Ovary (tissue), 9 donors: ENCODE data around the gene LIPC. TPM values are rescaled to one million over a fixed set of nuclear protein-coding genes. Genes with fewer than 3 reads are reported as not detected.

ENCODE experiments used
- DNase-seq, 5 donors: peaks; one replicate each; pipeline ENCODE4 v3.0.0-alpha.2; 2019 to 2020
- H3K27ac ChIP-seq, 2 donors: fragments of 200-600 bp; one replicate each; pipeline versions ENCODE4 v1.5.1 to v1.8.0; 2019 to 2022
- H3K27me3 ChIP-seq: fragments of 200-600 bp; one replicate; pipeline ENCODE4 v1.8.0; 2022
- H3K36me3 ChIP-seq: fragments of 200-600 bp; sonication (generic); one replicate; pipeline ENCODE4 v1.5.1; 2019
- H3K4me1 ChIP-seq: one replicate; pipeline ENCODE4 v1.8.1; 2013; ENCODE audit warnings: mild to moderate bottlenecking, moderate library complexity; ENCODE audit not compliant: insufficient read depth
- H3K4me3 ChIP-seq: fragments of 200-600 bp; sonication (generic); one replicate; pipeline ENCODE4 v1.5.1; 2017
- H3K9me3 ChIP-seq, 2 donors: fragments of 200-600 bp in 1 of 2; sonication (generic) in 1 of 2; one replicate each; pipeline versions ENCODE4 v1.5.1 to v1.8.1; 2013 to 2019; ENCODE audit warnings: mild to moderate bottlenecking in 1 of 2, moderate library complexity in 1 of 2
- CTCF ChIP-seq, 3 donors: fragments of 450-650 bp in 2 of 3; fragments of 200-600 bp in 1 of 3; IDR thresholded peaks; one replicate each; pipeline versions ENCODE4 v1.5.1 to v1.8.0; 2016 to 2022; ENCODE audit warnings: antibody characterized with exemption in 3 of 3, mild to moderate bottlenecking in 1 of 3
- EP300 ChIP-seq: sonication (generic); formaldehyde crosslinking; IDR thresholded peaks from one replicate; pipeline ENCODE4 v1.6.1; 2017; ENCODE audit warnings: antibody characterized with exemption
- POLR2A ChIP-seq: fragments of 450-650 bp; IDR thresholded peaks from one replicate; pipeline ENCODE4 v1.6.1; 2017; ENCODE audit warnings: antibody characterized with exemption, mild to moderate bottlenecking, moderate library complexity
- WGBS, 3 donors: extraction: QIAGEN DNeasy Blood & Tissue Kit in 1 of 3; methylation state at CpG; one replicate each; pipeline versions ENCODE4 v1.1.5 to v1.1.7; 2013 to 2017; 5-methylcytosine and 5-hydroxymethylcytosine counted together
- intact Hi-C, 4 donors: fragments of 100-400 bp; cut with DNase I; formaldehyde crosslinking; loops; one replicate each; pipeline versions ENCODE4 v1.11.0 to v1.15.1; 2022 to 2023
- polyA plus RNA-seq, 2 donors: library from polyadenylated mRNA; stranded (reverse); fragments of 200-250 nt in 1 of 2; fragments of 350-450 nt in 1 of 2; fragmentation: Illumina TruSeq in 1 of 2; extraction: RNeasy Lipid Tissue Mini Kit (QIAGEN cat#74804) in 1 of 2; gene quantifications; one replicate each; pipeline ENCODE4 v1.2.3, GENCODE V29; 2013 to 2014
- total RNA-seq, 7 donors: library from RNA; depleted of rRNA in 2 of 7; stranded (reverse); fragments of >200 nt in 2 of 7; fragmentation: NEBNext Ultra II Directional in 3 of 7; extraction: Animal tissue kit (Norgen Biotek cat#: 25700) in 3 of 7; gene quantifications; one replicate each; pipeline versions ENCODE4 v1.1.0 to v1.2.4, GENCODE V29; 2016 to 2023
- donor health status: DM: no; HTN: no; CAD: no; lungs with moderate emphysema.
- donor health status: DM: no; HTN: no; CAD: no.
- donor health status: Bipolar disorder and iron deficiency.
- donor health status: DM: yes; HTN: yes; CAD: no.
- donor health status: DM: no; HTN: no; CAD: no.
- donor health status: DM: yes; HTN: yes; CAD: no.

LIPC gene
- total and polyA plus RNA-seq, 9 donors, result 0.28 to 1.1 (median 0.72) TPM

GRCh38 chr15:58530056-58530590 lies 98.3 kb downstream of the LIPC start:
- Histone ChIP-seq H3K36me3 (no peaks in the 10 kb centered on the region), H3K9me3 (no peaks in the 10 kb centered on the region), H3K27ac (no peak overlapping the region), H3K4me1 (peaks cover 8% of the 10 kb centered on the region), H3K4me3 (no peak overlapping the region), H3K27me3 (no peaks in the 10 kb centered on the region)
- TF ChIP-seq CTCF (IDR thresholded peaks at IDR 0.05) (no peak), POLR2A (no peak), EP300 (no peak)
- WGBS, 3 donors, result 84 to 98% (median 97%) methylated on average over 6 to 7 of the region's 7 CpGs
- DNase-seq, result no peak
- intact Hi-C loops, result no loop called here

GRCh38 chr15:58532126-58532525 lies 100.3 kb downstream of the LIPC start:
- intact Hi-C loops, result no loop called here
- WGBS, 3 donors, result 43 to 56% (median 53%) methylated on average over 3 of the region's 3 CpGs
- no peak overlapping the region for H3K4me3 ChIP-seq
- H3K36me3 ChIP-seq, result no peaks in the 10 kb centered on the region
- DNase-seq, result no peak
- no peak for TF ChIP-seq EP300
- no peak for TF ChIP-seq POLR2A
- no peaks in the 10 kb centered on the region for H3K27me3 ChIP-seq
- no peaks in the 10 kb centered on the region for H3K9me3 ChIP-seq
- H3K4me1 ChIP-seq, result peaks cover 8% of the 10 kb centered on the region
- no peak overlapping the region for H3K27ac ChIP-seq

- intact Hi-C loops, result no loop called here
- Histone ChIP-seq H3K27me3 (no peaks in the 10 kb centered on the region), H3K4me1 (no peaks in the 10 kb centered on the region), H3K4me3 (no peak overlapping the region), H3K9me3 (no peaks in the 10 kb centered on the region), H3K27ac (no peak overlapping the region), H3K36me3 (no peaks in the 10 kb centered on the region)
- no peak for DNase-seq
- 82 to 91% (median 83%) methylated on average over 1 of the region's 1 CpG for WGBS, 3 donors
- no peak for TF ChIP-seq EP300
- TF ChIP-seq POLR2A, result no peak
- no peak for TF ChIP-seq CTCF (IDR thresholded peaks at IDR 0.05)
Measured at GRCh38 chr15:58534556-58534955, 102.8 kb downstream of the LIPC start.

- Histone ChIP-seq H3K4me1 (no peaks in the 10 kb centered on the region), H3K4me3 (no peak overlapping the region), H3K27ac (no peak overlapping the region), H3K9me3 (no peaks in the 10 kb centered on the region), H3K36me3 (no peaks in the 10 kb centered on the region), H3K27me3 (no peaks in the 10 kb centered on the region)
- 89 to 97% (median 93%) methylated on average over 5 of the region's 5 CpGs for WGBS, 3 donors
- TF ChIP-seq POLR2A (no peak), EP300 (no peak), CTCF (IDR thresholded peaks at IDR 0.05) (no peak)
- intact Hi-C loops, result no loop called here
- no peak for DNase-seq
Measured at GRCh38 chr15:58535337-58535736, 103.5 kb downstream of the LIPC start.

- Histone ChIP-seq H3K27me3 (no peaks in the 10 kb centered on the region), H3K4me3 (no peak overlapping the region), H3K36me3 (no peaks in the 10 kb centered on the region), H3K27ac (no peak overlapping the region), H3K4me1 (no peaks in the 10 kb centered on the region), H3K9me3 (no peaks in the 10 kb centered on the region)
- TF ChIP-seq EP300 (no peak), POLR2A (no peak), CTCF (IDR thresholded peaks at IDR 0.05) (no peak)
- DNase-seq, result no peak
- intact Hi-C loops, result no loop called here
- 95 to 99% (median 96%) methylated on average over 6 of the region's 6 CpGs for WGBS, 3 donors
Measured at GRCh38 chr15:58535894-58536293, 104.1 kb downstream of the LIPC start.
